ENCODE data around the gene DYNC1I1.

DNA sequence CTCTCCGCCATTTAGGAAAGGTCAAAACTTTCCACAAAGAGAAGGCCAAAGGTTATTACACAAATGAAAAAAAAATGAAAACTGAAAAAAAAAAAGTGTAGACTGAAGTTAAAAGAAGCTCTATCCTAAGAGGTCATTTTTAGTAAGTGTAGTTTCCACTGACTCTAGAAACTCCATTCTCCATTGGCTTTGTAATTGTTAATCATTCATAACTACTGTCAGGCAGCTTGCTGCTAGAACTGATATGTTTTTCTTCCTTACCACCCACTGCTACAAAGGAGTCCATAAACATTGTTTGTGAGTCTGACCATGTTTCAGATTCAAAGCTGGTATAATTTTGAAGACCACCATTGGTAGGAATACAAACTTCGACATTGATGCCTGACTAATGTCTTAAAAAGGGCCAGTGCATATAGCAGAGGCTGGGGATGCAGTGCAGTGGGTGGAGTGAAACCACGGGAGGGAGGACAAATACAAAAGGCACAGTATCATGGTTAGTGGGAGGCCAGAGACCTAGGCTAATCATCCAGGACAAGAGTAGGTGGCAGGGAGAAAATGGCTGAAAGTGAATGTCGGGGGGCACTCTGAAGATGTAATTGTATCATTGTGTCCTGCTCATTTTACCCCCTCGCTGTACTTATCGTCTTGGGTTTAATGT lies 16.9 kb upstream of the DYNC1I1 start:
- TF ChIP-seq, protein P1, sequence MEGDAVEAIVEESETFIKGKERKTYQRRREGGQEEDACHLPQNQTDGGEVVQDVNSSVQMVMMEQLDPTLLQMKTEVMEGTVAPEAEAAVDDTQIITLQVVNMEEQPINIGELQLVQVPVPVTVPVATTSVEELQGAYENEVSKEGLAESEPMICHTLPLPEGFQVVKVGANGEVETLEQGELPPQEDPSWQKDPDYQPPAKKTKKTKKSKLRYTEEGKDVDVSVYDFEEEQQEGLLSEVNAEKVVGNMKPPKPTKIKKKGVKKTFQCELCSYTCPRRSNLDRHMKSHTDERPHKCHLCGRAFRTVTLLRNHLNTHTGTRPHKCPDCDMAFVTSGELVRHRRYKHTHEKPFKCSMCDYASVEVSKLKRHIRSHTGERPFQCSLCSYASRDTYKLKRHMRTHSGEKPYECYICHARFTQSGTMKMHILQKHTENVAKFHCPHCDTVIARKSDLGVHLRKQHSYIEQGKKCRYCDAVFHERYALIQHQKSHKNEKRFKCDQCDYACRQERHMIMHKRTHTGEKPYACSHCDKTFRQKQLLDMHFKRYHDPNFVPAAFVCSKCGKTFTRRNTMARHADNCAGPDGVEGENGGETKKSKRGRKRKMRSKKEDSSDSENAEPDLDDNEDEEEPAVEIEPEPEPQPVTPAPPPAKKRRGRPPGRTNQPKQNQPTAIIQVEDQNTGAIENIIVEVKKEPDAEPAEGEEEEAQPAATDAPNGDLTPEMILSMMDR (conservative IDR thresholded peaks at IDR 0.05) = no peak
- no peak for TF ChIP-seq ZFX (IDR thresholded peaks at IDR 0.05)
